ENCODE results near the gene KRCC1. TPM values are rescaled to one million over a fixed set of nuclear protein-coding genes. Genes with fewer than 3 reads are reported as not detected.
A peak's percentile ranks its signal among the peaks of the same experiment; 100 is the strongest.

Gene KRCC1
- polyA plus RNA-seq, 3 donors: 10.8 to 31.6 (median 24.7) TPM

DNA sequence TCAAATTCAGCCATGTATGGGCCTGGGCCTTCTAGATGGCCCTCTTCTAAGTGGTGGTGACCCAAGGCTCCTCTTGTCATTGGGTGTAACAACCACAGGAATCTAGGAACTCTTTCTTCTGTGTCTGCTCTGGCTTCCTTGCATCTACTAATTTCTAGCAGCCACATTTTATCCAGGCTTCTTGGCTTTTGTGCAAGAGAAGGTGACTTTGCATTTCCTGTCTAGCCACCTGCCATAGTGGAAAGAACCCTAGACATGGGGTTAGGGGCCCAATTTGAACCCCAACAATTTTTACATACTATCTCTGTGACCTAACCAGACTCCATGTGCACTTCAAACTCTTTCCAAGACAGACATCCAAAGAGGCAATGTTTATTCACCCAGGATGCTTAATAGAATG lies 37.2 kb upstream of the KRCC1 start:
- H3K36me3 Mint-ChIP-seq: no peaks in the 10 kb centered on the region
- H4K20me1 ChIP-seq (ENCODE audit: insufficient read depth, low read length): no peaks in the 10 kb centered on the region
- H3K4me1 ChIP-seq (ENCODE audit: control insufficient read depth in 1 of 2, insufficient read depth in 2 of 2, low read length in 2 of 2): peaks cover 7 to 9% of the 10 kb centered on the region in 2 donors
- no peak overlapping the region for H3K4me2 ChIP-seq (replicated peaks; ENCODE audit: extremely low read depth, low read length, poor library complexity, severe bottlenecking)
- no peak overlapping the region for H2AFZ ChIP-seq (ENCODE audit: insufficient read depth, low read depth, low read length, poor library complexity, severe bottlenecking)
- no peaks in the 10 kb centered on the region for H3K27me3 ChIP-seq (ENCODE audit: control insufficient read depth in 2 of 2, insufficient read depth in 2 of 2, low read length in 2 of 2)
- no peak overlapping the region for H3K27ac ChIP-seq (ENCODE audit: low read depth in 1 of 2, low read length in 2 of 2)
- H3K4me3 ChIP-seq (replicated peaks in 1 of 3; ENCODE audit: low read depth in 2 of 3, low read length in 3 of 3): no peak overlapping the region
- no peaks in the 10 kb centered on the region for H3K36me3 ChIP-seq (replicated peaks in 1 of 2; ENCODE audit: control insufficient read depth in 1 of 2, insufficient read depth in 2 of 2, low read length in 2 of 2)
- no peaks in the 10 kb centered on the region for H3K79me2 ChIP-seq (ENCODE audit: insufficient read depth, low read length)
- TF ChIP-seq, protein P1, sequence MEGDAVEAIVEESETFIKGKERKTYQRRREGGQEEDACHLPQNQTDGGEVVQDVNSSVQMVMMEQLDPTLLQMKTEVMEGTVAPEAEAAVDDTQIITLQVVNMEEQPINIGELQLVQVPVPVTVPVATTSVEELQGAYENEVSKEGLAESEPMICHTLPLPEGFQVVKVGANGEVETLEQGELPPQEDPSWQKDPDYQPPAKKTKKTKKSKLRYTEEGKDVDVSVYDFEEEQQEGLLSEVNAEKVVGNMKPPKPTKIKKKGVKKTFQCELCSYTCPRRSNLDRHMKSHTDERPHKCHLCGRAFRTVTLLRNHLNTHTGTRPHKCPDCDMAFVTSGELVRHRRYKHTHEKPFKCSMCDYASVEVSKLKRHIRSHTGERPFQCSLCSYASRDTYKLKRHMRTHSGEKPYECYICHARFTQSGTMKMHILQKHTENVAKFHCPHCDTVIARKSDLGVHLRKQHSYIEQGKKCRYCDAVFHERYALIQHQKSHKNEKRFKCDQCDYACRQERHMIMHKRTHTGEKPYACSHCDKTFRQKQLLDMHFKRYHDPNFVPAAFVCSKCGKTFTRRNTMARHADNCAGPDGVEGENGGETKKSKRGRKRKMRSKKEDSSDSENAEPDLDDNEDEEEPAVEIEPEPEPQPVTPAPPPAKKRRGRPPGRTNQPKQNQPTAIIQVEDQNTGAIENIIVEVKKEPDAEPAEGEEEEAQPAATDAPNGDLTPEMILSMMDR (IDR thresholded peaks at IDR 0.05): no peak
- DNase-seq: no peak
- intact Hi-C loops (cut with micrococcal nuclease): no loop called here
- peaks cover 0 to 4% (median 1%) of the 10 kb centered on the region in 3 donors for H3K27me3 Mint-ChIP-seq (ENCODE audit: low read depth in 3 of 3)
- H3K9me3 Mint-ChIP-seq: peaks cover 0 to 6% (median 0%) of the 10 kb centered on the region in 7 donors
- H3K4me3 Mint-ChIP-seq: no peak overlapping the region
- no peak overlapping the region for H3K9ac ChIP-seq (ENCODE audit: insufficient read depth, low read length, poor library complexity, severe bottlenecking)
- peaks cover 19% of the 10 kb centered on the region for H3K4me1 Mint-ChIP-seq
- no peak overlapping the region for H3K27ac Mint-ChIP-seq
- no peaks in the 10 kb centered on the region for H3K9me3 ChIP-seq (replicated peaks in 1 of 2; ENCODE audit: control insufficient read depth in 1 of 2, insufficient read depth in 1 of 2, low read length in 2 of 2)

DNA sequence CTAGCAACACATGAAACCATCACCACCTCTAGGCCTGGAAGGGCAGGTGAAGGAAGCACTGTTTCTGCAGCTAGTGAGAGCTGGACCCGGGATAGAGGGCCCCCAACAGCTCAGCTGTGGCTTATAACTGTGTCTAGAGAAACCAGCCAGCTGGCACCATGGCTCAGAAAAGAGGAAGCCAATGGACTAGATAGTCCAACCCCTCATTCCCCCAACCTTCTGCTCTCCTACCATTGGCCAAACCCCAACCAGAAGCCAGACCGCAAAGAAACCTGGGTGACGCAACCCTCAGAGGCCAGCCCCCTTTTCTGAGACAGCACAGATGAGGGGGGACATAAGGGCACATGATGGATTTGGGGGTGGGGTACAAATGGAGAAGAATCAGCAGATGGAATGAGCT lies 36.4 kb upstream of the KRCC1 start:
- H3K27ac Mint-ChIP-seq: peak overlapping the region in 2 of 7 donors; percentile 31 to 48
- TF ChIP-seq, protein P1 (IDR thresholded peaks at IDR 0.05): no peak

More for the DNA sequence above, 36.4 kb upstream of the KRCC1 start:
- peaks cover 19% of the 10 kb centered on the region for H3K4me1 Mint-ChIP-seq
- H3K9me3 Mint-ChIP-seq: peaks cover 0 to 6% (median 0%) of the 10 kb centered on the region in 7 donors
- Histone ChIP-seq H3K9me3 (replicated peaks in 1 of 2; ENCODE audit: control insufficient read depth in 1 of 2, insufficient read depth in 1 of 2, low read length in 2 of 2) (no peaks in the 10 kb centered on the region), H4K20me1 (ENCODE audit: insufficient read depth, low read length) (no peaks in the 10 kb centered on the region), H3K4me3 (replicated peaks in 1 of 3; ENCODE audit: low read depth in 2 of 3, low read length in 3 of 3) (no peak overlapping the region), H3K36me3 (replicated peaks in 1 of 2; ENCODE audit: control insufficient read depth in 1 of 2, insufficient read depth in 2 of 2, low read length in 2 of 2) (no peaks in the 10 kb centered on the region), H3K79me2 (ENCODE audit: insufficient read depth, low read length) (no peaks in the 10 kb centered on the region), H2AFZ (ENCODE audit: insufficient read depth, low read depth, low read length, poor library complexity, severe bottlenecking) (peak overlapping the region; percentile 39), H3K4me2 (replicated peaks; ENCODE audit: extremely low read depth, low read length, poor library complexity, severe bottlenecking) (no peak overlapping the region), H3K27me3 (ENCODE audit: control insufficient read depth in 2 of 2, insufficient read depth in 2 of 2, low read length in 2 of 2) (no peaks in the 10 kb centered on the region), H3K27ac (ENCODE audit: low read depth in 1 of 2, low read length in 2 of 2) (no peak overlapping the region), H3K9ac (ENCODE audit: insufficient read depth, low read length, poor library complexity, severe bottlenecking) (no peak overlapping the region), H3K4me1 (ENCODE audit: control insufficient read depth in 1 of 2, insufficient read depth in 2 of 2, low read length in 2 of 2) (peaks cover 7 to 9% of the 10 kb centered on the region in 2 donors)
- no peaks in the 10 kb centered on the region for H3K36me3 Mint-ChIP-seq
- peak in 1 of 3 donors; percentile 9 for DNase-seq
- H3K27me3 Mint-ChIP-seq (ENCODE audit: low read depth in 3 of 3): peaks cover 0 to 4% (median 1%) of the 10 kb centered on the region in 3 donors
- intact Hi-C loops (cut with micrococcal nuclease): no loop called here
- no peak overlapping the region for H3K4me3 Mint-ChIP-seq
- 0% methylated on average over 2 of the region's 3 CpGs for WGBS (ENCODE audit: insufficient coverage)
